HG02981 (cell line): ENCODE data around the gene KIAA0319L.

Experiments
- ATAC-seq: cut with Tn5 transposase; IDR thresholded peaks from one replicate; pipeline ENCODE4 v1.9.1; 2021; ENCODE audit warnings: mild to moderate bottlenecking, moderate library complexity; ENCODE audit not compliant: unreplicated experiment

The KIAA0319L gene

DNA sequence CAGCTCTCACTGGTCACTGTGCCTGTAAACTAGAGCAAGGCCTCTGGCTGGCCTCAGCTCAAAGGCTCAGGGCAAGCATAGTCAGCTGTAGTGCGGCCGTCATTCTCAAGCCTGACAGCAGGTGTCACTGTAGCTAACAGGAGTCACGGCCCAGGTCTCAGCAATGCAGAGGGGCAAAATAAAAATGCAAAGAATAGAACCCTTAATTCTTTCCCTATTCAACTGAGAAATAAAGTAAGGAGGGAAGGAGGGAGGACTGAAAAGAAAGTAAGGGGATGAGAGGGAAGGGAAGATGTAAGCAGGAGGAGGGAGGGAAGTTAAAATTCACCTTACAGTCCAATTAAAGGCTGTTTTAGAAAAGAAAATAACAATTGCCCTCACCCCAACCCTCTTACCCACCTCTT, 106.1 kb downstream of the KIAA0319L start:
- no peak for ATAC-seq

GRCh38 chr1:35449334-35450008, 107.7 kb downstream of the KIAA0319L start:
- no peak for ATAC-seq

GRCh38 chr1:35448344-35448801, 108.8 kb downstream of the KIAA0319L start:
- ATAC-seq = no peak

GRCh38 chr1:35447278-35447677, 109.9 kb downstream of the KIAA0319L start:
- ATAC-seq = no peak

- no peak for ATAC-seq
Observed at GRCh38 chr1:35444519-35444774, 112.8 kb downstream of the KIAA0319L start.

GRCh38 chr1:35443768-35444518, 113.3 kb downstream of the KIAA0319L start:
- no peak for ATAC-seq

DNA sequence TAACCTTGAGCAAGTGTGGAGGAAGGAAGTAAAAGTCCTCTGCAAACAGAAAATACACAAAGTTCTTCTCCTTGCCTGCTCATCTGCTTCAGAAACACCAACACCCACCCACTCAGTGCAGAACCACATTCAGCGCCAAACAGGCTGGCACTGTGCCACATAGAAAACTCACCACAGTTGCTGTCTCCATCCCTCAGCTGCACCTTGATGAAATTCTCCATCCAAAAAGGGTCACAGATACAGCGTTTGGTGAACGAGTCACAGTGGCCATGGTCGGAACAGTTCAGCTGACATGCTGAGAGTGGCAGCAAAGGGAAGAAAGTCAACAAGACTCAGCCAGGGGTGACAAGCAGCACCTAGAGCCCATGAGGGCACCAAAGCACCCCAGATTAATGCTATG, 114.5 kb downstream of the KIAA0319L start:
- no peak for ATAC-seq

DNA sequence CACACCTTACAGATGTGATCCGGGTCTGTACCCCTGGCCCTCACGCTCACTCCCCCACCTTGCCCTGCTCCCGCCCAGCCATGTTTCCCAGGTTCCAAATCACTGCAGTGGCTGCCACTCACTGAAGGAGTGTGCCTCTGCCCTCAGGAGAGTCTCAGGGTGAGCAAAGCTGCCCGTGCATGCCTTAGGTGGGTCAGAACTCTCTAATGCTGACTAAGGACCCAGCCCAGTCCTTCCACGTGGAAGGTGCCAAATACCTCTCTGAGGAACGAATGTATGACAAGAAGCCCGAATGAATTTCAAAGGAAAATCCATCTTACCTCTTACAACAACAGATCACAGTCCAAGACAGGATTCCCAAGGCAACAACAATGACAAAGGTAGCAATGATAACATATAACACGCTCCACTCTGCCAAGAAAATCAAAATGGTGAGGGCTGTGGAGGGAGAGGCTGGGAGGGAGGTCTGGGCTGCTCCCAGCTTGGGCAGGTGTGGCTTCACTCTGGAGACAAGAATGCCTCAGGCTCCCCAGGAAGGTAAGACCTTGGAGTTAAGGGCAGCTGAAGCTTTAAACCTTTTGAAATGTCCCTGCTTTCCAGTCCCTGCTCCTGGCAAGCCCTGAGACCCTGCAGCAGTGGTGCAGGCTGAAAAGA, 115.2 kb downstream of the KIAA0319L start:
- no peak for ATAC-seq

DNA sequence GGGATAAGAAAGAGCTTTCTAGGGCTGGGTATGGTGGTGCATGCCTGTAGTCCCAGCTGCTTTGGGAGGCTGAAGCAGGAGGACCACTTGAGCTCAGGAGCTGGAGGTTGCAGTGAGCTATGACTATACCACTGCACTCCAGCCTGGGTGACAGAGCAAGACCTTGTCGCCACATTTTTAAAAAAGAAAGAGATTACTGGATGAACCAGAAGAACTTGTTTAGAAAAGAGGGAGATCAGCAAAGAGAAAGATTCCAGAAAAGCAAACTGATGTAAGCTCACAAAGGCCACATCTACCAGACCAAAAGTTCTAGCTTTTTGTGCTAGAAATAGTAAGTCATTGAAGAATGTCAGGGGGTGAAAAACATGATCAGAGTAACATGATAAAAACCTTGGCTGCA, 117.6 kb downstream of the KIAA0319L start:
- no peak for ATAC-seq

GRCh38 chr1:35437200-35437599, 120.0 kb downstream of the KIAA0319L start:
- ATAC-seq = no peak

DNA sequence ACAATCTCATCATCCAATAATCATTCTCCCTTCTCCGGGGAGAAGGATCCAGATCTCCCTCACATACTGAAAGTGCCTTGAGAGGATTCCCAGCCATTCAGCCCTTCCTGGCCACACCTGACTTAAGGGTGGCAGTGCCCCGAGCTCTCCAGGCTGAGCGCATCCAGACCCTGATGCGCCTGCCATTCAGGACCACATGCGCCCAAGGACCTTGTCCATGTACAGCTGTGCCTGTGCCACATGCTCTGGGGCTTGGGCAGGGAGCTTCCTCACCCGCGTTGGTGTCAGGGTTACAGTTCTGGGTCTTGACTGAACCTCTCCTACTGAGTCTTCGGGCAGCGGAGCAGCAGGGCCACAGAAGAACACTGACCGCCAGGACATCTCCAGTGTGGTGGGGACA, 121.1 kb downstream of the KIAA0319L start:
- no peak for ATAC-seq

GRCh38 chr1:35434703-35435102, 122.5 kb downstream of the KIAA0319L start:
- ATAC-seq = no peak

GRCh38 chr1:35433714-35434113, 123.5 kb downstream of the KIAA0319L start:
- no peak for ATAC-seq

- no peak for ATAC-seq
Observed at GRCh38 chr1:35432231-35432630, 125.0 kb downstream of the KIAA0319L start.

- no peak for ATAC-seq
Observed at GRCh38 chr1:35431173-35431599, 126.0 kb downstream of the KIAA0319L start.

DNA sequence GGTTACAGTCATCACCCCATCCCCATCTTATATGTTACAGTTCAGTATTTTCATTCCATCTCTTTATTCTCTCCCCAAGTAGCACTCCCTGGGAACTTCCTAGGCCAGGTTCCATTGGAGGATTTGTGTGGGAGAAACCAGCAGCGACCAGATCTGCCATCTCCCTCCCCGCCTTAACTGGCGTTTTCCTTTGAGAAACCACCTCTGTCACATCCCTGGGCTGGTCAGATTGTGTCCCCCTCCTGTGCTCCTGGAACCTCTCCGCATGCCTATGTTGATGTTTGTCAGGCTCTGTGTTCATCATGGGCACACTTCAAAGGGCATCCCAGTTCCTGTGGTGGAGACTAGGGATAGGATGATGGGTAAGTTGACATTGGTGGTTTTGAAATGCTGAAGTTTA, 126.4 kb downstream of the KIAA0319L start:
- no peak for ATAC-seq

GRCh38 chr1:35428360-35428759, 128.8 kb downstream of the KIAA0319L start:
- ATAC-seq = no peak

GRCh38 chr1:35426097-35426586, 131.1 kb downstream of the KIAA0319L start:
- no peak for ATAC-seq

DNA sequence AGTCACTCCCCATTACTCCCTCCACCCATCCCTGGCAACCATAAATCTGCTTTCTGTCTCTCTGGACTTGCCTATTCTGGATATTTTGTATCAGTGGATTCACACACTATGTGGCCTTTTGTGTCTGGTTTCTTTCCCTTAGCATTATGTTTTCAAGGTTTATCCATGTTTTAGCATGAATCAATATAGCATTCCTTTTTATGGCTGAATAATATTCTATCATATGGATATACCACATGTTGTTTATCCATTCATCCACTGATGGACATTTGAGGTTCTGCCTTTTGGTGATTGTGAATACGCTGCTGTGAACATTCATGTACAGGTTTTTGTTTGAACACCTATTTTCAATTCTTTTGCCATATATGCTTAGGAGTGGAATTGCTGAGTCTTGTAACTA, 148.3 kb downstream of the KIAA0319L start:
- ATAC-seq = no peak

GRCh38 chr1:35407743-35408142, 149.5 kb downstream of the KIAA0319L start:
- ATAC-seq = no peak

DNA sequence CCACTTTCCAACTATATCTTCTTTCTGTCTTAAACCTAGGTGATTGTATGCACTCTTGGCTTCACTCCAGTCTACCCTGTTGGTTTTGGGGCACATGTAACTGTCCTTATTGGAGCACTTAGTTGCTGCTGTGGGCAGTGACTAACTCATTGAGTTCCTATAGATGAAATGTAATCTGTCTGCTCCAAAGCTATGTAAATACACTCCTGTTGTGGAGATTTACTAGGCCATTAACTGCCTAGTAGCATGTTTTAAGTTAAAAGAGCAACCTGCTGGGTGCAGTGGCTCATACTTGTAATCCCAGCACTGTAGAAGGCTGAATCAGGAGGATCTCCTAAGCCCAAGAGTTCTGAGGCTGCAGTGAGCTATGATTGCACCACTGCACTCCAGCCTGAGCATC, 151.1 kb downstream of the KIAA0319L start:
- ATAC-seq = no peak

DNA sequence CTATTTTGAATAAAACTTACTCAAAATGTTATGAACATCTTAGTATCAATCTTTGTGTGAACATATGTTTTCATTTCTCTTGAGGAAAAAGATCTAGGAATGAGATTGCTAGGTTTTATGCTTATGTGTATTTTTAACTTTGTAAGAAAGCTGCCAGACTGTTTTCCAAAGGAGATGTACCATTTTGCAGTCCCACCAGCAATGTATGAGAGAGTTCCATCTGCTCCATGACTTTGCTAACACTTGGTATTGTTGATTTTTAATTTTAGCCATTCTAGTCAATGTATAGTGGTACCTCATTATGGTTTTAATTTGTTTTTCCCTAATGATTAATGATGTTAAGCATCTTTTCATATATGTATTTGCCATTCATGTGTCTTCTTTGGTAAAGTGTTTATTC, 156.2 kb downstream of the KIAA0319L start:
- no peak for ATAC-seq
